Measurements from ENCODE around the gene CEP135.

The CEP135 gene

DNA sequence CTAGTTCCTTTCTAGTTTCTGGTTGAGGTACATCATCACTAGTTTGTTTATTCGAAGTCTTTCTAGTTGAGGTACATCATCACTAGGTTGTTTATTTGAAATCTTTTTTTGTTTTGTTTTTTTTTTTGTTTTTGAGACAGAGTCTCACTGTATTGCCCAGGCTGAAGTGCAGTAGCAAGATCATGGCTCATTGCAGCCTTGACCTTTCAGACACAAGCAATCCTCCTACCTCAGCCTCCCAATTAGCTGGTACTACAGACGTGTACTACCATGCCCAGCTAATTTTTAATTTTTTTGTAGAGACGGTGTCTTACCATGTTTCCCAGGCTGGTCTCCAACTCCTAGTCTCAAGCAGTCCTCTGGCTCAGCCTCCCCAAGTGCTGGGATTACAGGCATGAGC, 54.9 kb downstream of the CEP135 start:
- H4K91ac ChIP-seq (ENCODE audit: low read depth, low read length), result no peak overlapping the region
- no peak overlapping the region for H4K8ac ChIP-seq (ENCODE audit: low read depth, low read length)
- no peak overlapping the region for H2AK5ac ChIP-seq (ENCODE audit: low read length)
- H3K9me3 ChIP-seq (ENCODE audit: insufficient read depth, low read depth, low read length), result no peaks in the 10 kb centered on the region
- no peak overlapping the region for H3K14ac ChIP-seq (ENCODE audit: low read length)
- no peak overlapping the region for H2BK5ac ChIP-seq (ENCODE audit: low read depth, low read length, poor library complexity)
- H4K12ac ChIP-seq (ENCODE audit: low read depth, low read length), result no peak overlapping the region
- H3K18ac ChIP-seq (ENCODE audit: low read length), result no peak overlapping the region
- peaks cover 5 to 7% of the 10 kb centered on the region in 2 experiments for H3K36me3 ChIP-seq (ENCODE audit: control insufficient read depth in 1 of 2, insufficient read depth in 2 of 2, low read length in 2 of 2)
- H2BK120ac ChIP-seq (ENCODE audit: insufficient read depth, low read length, poor library complexity), result no peak overlapping the region
- WGBS (ENCODE audit: extremely low coverage, insufficient coverage, insufficient read length), result no CpG with 5 or more reads among the region's 3 CpGs
- H3K79me2 ChIP-seq (ENCODE audit: control insufficient read depth, insufficient read depth, low read length, poor library complexity), result no peaks in the 10 kb centered on the region
- no peak overlapping the region for H3K4me2 ChIP-seq (ENCODE audit: low read length)
- no peak overlapping the region for H2BK12ac ChIP-seq (ENCODE audit: low read length)
- no peak overlapping the region for H3K4ac ChIP-seq (ENCODE audit: low read depth, low read length)
- H3K79me1 ChIP-seq (ENCODE audit: low read length), result no peaks in the 10 kb centered on the region
- H3K4me1 ChIP-seq (ENCODE audit: control insufficient read depth in 1 of 2, insufficient read depth in 2 of 2, low read length in 2 of 2), result no peaks in the 10 kb centered on the region
- no peaks in the 10 kb centered on the region for H3K27me3 ChIP-seq (ENCODE audit: insufficient read depth, low read length)
- H2AFZ ChIP-seq (ENCODE audit: insufficient read depth, low read length, poor library complexity), result no peak overlapping the region
- no peak overlapping the region for H3K27ac ChIP-seq (ENCODE audit: low read depth, low read length)
- H3K23ac ChIP-seq (ENCODE audit: low read length), result no peak overlapping the region
- DNase-seq, result no peak
- H3K9ac ChIP-seq (ENCODE audit: low read length), result no peak overlapping the region
- no peak overlapping the region for H3K4me3 ChIP-seq (ENCODE audit: low read depth, low read length)

DNA sequence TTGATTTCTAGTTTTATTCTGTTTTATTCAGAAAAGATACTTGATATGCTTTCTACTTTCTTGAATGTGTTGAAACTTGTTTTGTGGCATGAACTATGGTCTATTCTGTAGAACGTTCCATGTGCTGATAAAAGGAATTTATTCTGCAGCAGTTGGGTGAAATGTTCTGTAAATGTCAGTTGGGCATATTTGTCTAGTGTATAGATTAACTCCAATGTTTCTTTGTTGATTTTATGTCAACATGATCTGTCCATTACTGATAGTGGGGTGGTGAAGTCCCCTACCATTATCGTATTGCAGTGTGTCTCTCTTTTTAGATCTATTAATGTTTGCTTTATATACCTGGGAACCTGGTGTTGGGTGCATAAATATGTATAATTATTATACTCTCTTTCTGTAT, 55.5 kb downstream of the CEP135 start:
- Histone ChIP-seq H2BK120ac (ENCODE audit: insufficient read depth, low read length, poor library complexity) (no peak overlapping the region), H3K23ac (ENCODE audit: low read length) (no peak overlapping the region), H4K91ac (ENCODE audit: low read depth, low read length) (no peak overlapping the region), H3K4me3 (ENCODE audit: low read depth, low read length) (no peak overlapping the region), H3K14ac (ENCODE audit: low read length) (no peak overlapping the region), H3K27ac (ENCODE audit: low read depth, low read length) (no peak overlapping the region), H4K12ac (ENCODE audit: low read depth, low read length) (no peak overlapping the region), H3K27me3 (ENCODE audit: insufficient read depth, low read length) (no peaks in the 10 kb centered on the region), H3K79me1 (ENCODE audit: low read length) (no peaks in the 10 kb centered on the region), H3K4me1 (ENCODE audit: control insufficient read depth in 1 of 2, insufficient read depth in 2 of 2, low read length in 2 of 2) (no peaks in the 10 kb centered on the region), H2BK12ac (ENCODE audit: low read length) (no peak overlapping the region), H3K9me3 (ENCODE audit: insufficient read depth, low read depth, low read length) (no peaks in the 10 kb centered on the region), H2AK5ac (ENCODE audit: low read length) (no peak overlapping the region), H3K79me2 (ENCODE audit: control insufficient read depth, insufficient read depth, low read length, poor library complexity) (no peaks in the 10 kb centered on the region), H2AFZ (ENCODE audit: insufficient read depth, low read length, poor library complexity) (no peak overlapping the region), H3K36me3 (ENCODE audit: control insufficient read depth in 1 of 2, insufficient read depth in 2 of 2, low read length in 2 of 2) (peaks cover 5 to 8% of the 10 kb centered on the region in 2 experiments), H3K18ac (ENCODE audit: low read length) (no peak overlapping the region), H3K4me2 (ENCODE audit: low read length) (no peak overlapping the region), H4K8ac (ENCODE audit: low read depth, low read length) (no peak overlapping the region), H3K9ac (ENCODE audit: low read length) (no peak overlapping the region), H3K4ac (ENCODE audit: low read depth, low read length) (no peak overlapping the region), H2BK5ac (ENCODE audit: low read depth, low read length, poor library complexity) (no peak overlapping the region)
- WGBS (ENCODE audit: extremely low coverage, insufficient coverage, insufficient read length), result no CpG with 5 or more reads among the region's 2 CpGs
- no peak for DNase-seq

GRCh38 chr4:56007154-56007553, 58.4 kb downstream of the CEP135 start:
- no peak overlapping the region for H3K4me3 ChIP-seq (ENCODE audit: low read depth, low read length)
- no peak overlapping the region for H3K9ac ChIP-seq (ENCODE audit: low read length)
- no peak overlapping the region for H3K14ac ChIP-seq (ENCODE audit: low read length)
- H3K4me2 ChIP-seq (ENCODE audit: low read length), result no peak overlapping the region
- no peak overlapping the region for H3K27ac ChIP-seq (ENCODE audit: low read depth, low read length)
- H2AK5ac ChIP-seq (ENCODE audit: low read length), result no peak overlapping the region
- no peak overlapping the region for H2BK5ac ChIP-seq (ENCODE audit: low read depth, low read length, poor library complexity)
- no peak overlapping the region for H4K91ac ChIP-seq (ENCODE audit: low read depth, low read length)
- H3K23ac ChIP-seq (ENCODE audit: low read length), result no peak overlapping the region
- no peak for DNase-seq
- H3K79me1 ChIP-seq (ENCODE audit: low read length), result no peaks in the 10 kb centered on the region
- H4K8ac ChIP-seq (ENCODE audit: low read depth, low read length), result no peak overlapping the region
- no peaks in the 10 kb centered on the region for H3K79me2 ChIP-seq (ENCODE audit: control insufficient read depth, insufficient read depth, low read length, poor library complexity)
- no peaks in the 10 kb centered on the region for H3K4me1 ChIP-seq (ENCODE audit: control insufficient read depth in 1 of 2, insufficient read depth in 2 of 2, low read length in 2 of 2)
- no peak overlapping the region for H2BK120ac ChIP-seq (ENCODE audit: insufficient read depth, low read length, poor library complexity)
- no peak overlapping the region for H3K18ac ChIP-seq (ENCODE audit: low read length)
- H3K4ac ChIP-seq (ENCODE audit: low read depth, low read length), result no peak overlapping the region
- H2BK12ac ChIP-seq (ENCODE audit: low read length), result no peak overlapping the region
- H4K12ac ChIP-seq (ENCODE audit: low read depth, low read length), result no peak overlapping the region
- H3K9me3 ChIP-seq (ENCODE audit: insufficient read depth, low read depth, low read length), result no peaks in the 10 kb centered on the region
- no peak overlapping the region for H2AFZ ChIP-seq (ENCODE audit: insufficient read depth, low read length, poor library complexity)
- H3K27me3 ChIP-seq (ENCODE audit: insufficient read depth, low read length), result no peaks in the 10 kb centered on the region
- H3K36me3 ChIP-seq (ENCODE audit: control insufficient read depth in 1 of 2, insufficient read depth in 2 of 2, low read length in 2 of 2), result peaks cover 1 to 7% of the 10 kb centered on the region in 2 experiments

GRCh38 chr4:56008206-56008605, 59.5 kb downstream of the CEP135 start:
- H3K79me1 ChIP-seq (ENCODE audit: low read length), result no peaks in the 10 kb centered on the region
- no peak overlapping the region for H3K23ac ChIP-seq (ENCODE audit: low read length)
- no peaks in the 10 kb centered on the region for H3K27me3 ChIP-seq (ENCODE audit: insufficient read depth, low read length)
- H3K4me2 ChIP-seq (ENCODE audit: low read length), result no peak overlapping the region
- H3K4me3 ChIP-seq (ENCODE audit: low read depth, low read length), result no peak overlapping the region
- H2BK120ac ChIP-seq (ENCODE audit: insufficient read depth, low read length, poor library complexity), result no peak overlapping the region
- H3K36me3 ChIP-seq (ENCODE audit: control insufficient read depth in 1 of 2, insufficient read depth in 2 of 2, low read length in 2 of 2), result peaks cover 1 to 7% of the 10 kb centered on the region in 2 experiments
- no peaks in the 10 kb centered on the region for H3K79me2 ChIP-seq (ENCODE audit: control insufficient read depth, insufficient read depth, low read length, poor library complexity)
- no peak overlapping the region for H4K8ac ChIP-seq (ENCODE audit: low read depth, low read length)
- no peak overlapping the region for H4K91ac ChIP-seq (ENCODE audit: low read depth, low read length)
- no peak overlapping the region for H4K12ac ChIP-seq (ENCODE audit: low read depth, low read length)
- no peak overlapping the region for H2BK5ac ChIP-seq (ENCODE audit: low read depth, low read length, poor library complexity)
- no peak overlapping the region for H2AFZ ChIP-seq (ENCODE audit: insufficient read depth, low read length, poor library complexity)
- no peaks in the 10 kb centered on the region for H3K4me1 ChIP-seq (ENCODE audit: control insufficient read depth in 1 of 2, insufficient read depth in 2 of 2, low read length in 2 of 2)
- H3K27ac ChIP-seq (ENCODE audit: low read depth, low read length), result no peak overlapping the region
- no peak for DNase-seq
- no peak overlapping the region for H3K14ac ChIP-seq (ENCODE audit: low read length)
- H3K9me3 ChIP-seq (ENCODE audit: insufficient read depth, low read depth, low read length), result no peaks in the 10 kb centered on the region
- H3K18ac ChIP-seq (ENCODE audit: low read length), result no peak overlapping the region
- H2BK12ac ChIP-seq (ENCODE audit: low read length), result no peak overlapping the region
- H3K9ac ChIP-seq (ENCODE audit: low read length), result no peak overlapping the region
- no peak overlapping the region for H2AK5ac ChIP-seq (ENCODE audit: low read length)
- H3K4ac ChIP-seq (ENCODE audit: low read depth, low read length), result no peak overlapping the region

- H3K14ac ChIP-seq (ENCODE audit: low read length), result no peak overlapping the region
- H2BK120ac ChIP-seq (ENCODE audit: insufficient read depth, low read length, poor library complexity), result no peak overlapping the region
- DNase-seq, result no peak
- no peak overlapping the region for H4K12ac ChIP-seq (ENCODE audit: low read depth, low read length)
- no peak overlapping the region for H2BK5ac ChIP-seq (ENCODE audit: low read depth, low read length, poor library complexity)
- no peak overlapping the region for H3K4ac ChIP-seq (ENCODE audit: low read depth, low read length)
- no peaks in the 10 kb centered on the region for H3K79me1 ChIP-seq (ENCODE audit: low read length)
- no peak overlapping the region for H2AK5ac ChIP-seq (ENCODE audit: low read length)
- H3K36me3 ChIP-seq (ENCODE audit: control insufficient read depth in 1 of 2, insufficient read depth in 2 of 2, low read length in 2 of 2), result peaks cover 4 to 8% of the 10 kb centered on the region in 2 experiments
- no peaks in the 10 kb centered on the region for H3K27me3 ChIP-seq (ENCODE audit: insufficient read depth, low read length)
- no peaks in the 10 kb centered on the region for H3K9me3 ChIP-seq (ENCODE audit: insufficient read depth, low read depth, low read length)
- no peak overlapping the region for H3K4me2 ChIP-seq (ENCODE audit: low read length)
- H3K4me1 ChIP-seq (ENCODE audit: control insufficient read depth in 1 of 2, insufficient read depth in 2 of 2, low read length in 2 of 2), result no peaks in the 10 kb centered on the region
- H3K9ac ChIP-seq (ENCODE audit: low read length), result no peak overlapping the region
- no peak overlapping the region for H3K18ac ChIP-seq (ENCODE audit: low read length)
- no peak overlapping the region for H2AFZ ChIP-seq (ENCODE audit: insufficient read depth, low read length, poor library complexity)
- no peak overlapping the region for H3K4me3 ChIP-seq (ENCODE audit: low read depth, low read length)
- no peak overlapping the region for H3K23ac ChIP-seq (ENCODE audit: low read length)
- no peak overlapping the region for H4K8ac ChIP-seq (ENCODE audit: low read depth, low read length)
- H2BK12ac ChIP-seq (ENCODE audit: low read length), result no peak overlapping the region
- H3K27ac ChIP-seq (ENCODE audit: low read depth, low read length), result no peak overlapping the region
- H3K79me2 ChIP-seq (ENCODE audit: control insufficient read depth, insufficient read depth, low read length, poor library complexity), result no peaks in the 10 kb centered on the region
- H4K91ac ChIP-seq (ENCODE audit: low read depth, low read length), result no peak overlapping the region
Measured at GRCh38 chr4:56026596-56026995, 77.9 kb downstream of the CEP135 start.

Measured in trophoblast cell (in vitro differentiated cells and primary cell).